Measurements from ENCODE around the gene DAND5. TPM values are rescaled to one million over a fixed set of nuclear protein-coding genes. Genes with fewer than 3 reads are reported as not detected.
A peak's percentile ranks its signal among the peaks of the same experiment; 100 is the strongest.

DAND5 gene
- total RNA-seq, 1 donor from 2014 or later, result 0.32 TPM

DNA sequence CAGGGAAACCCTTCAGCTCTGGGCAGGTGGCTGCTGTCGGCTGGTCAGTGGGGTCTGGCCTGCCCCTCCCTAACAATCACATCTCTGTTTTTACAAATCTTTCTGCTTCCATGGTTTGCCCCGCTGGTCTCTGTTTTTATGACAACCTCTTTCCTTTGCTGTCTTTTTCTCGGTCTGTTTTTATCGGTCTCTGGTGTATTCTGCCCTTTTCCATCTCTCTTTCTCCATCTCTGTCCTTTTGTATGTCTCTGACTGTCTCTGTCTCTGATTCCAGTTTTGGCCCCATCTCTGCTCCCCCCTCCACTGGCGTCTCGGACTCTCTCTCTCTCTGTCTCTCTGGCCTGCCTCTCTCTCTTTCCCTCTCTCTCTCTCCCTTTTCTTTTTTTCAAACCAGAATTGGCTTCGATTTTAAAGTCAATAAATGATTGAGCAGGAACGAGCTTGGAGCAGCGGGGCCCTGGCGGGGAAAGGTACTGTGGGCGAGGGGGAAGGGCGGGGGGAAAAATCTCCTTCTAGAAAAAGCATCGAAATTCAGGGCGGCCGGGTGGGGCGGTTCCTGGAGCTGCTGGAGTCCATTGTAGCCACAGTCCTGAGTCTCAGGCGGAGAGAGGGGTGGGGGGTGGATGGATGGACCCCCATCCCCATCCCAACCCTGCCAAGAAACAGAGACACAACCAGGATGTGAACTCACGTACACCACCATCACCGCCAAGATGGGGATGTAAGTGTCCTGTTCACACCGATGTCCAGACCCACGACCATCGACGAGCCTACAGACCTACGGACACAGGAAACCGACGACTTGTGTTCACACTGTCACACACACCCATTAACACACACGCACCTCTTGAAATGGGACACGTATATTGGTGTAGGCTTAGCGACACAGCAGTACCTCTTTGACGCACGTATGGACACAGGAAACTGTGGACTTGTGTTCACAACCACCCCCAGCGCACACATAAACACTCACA is 28.9 kb downstream of the DAND5 start:
- ATAC-seq, result no peak
- intact Hi-C loops (cut with DNase I), result no loop called here
- peak overlapping the region; percentile 89 for H3K27ac ChIP-seq
- DNase-seq, result no peak
- H3K36me3 ChIP-seq, result peaks cover 8% of the 10 kb centered on the region
- H3K4me1 ChIP-seq, result peaks cover 55% of the 10 kb centered on the region
- TF ChIP-seq CTCF (IDR thresholded peaks at IDR 0.05), result no peak
- H3K27me3 ChIP-seq (ENCODE audit: low read depth), result no peaks in the 10 kb centered on the region
- peak overlapping the region; percentile 83 for H3K4me3 ChIP-seq
- H3K9me3 ChIP-seq, result no peaks in the 10 kb centered on the region

DNA sequence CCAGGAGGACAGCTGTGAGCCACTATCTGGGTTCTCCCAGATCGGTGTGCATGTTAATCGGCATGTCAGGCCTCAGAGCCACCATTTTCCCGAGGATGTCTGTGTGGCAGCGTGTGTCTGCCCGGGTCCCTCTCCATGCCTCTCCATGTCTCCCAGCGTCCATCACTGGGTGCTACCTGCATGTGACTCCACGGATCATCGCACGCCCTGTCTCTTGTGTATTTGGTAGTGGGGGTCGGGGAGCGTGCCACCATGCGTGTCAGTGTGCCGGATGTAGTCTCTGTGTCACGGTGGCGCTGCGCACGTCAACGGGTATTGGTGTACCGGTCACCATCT is 31.8 kb downstream of the DAND5 start:
- Histone ChIP-seq H3K27ac (peak overlapping the region; percentile 83), H3K27me3 (ENCODE audit: low read depth) (no peaks in the 10 kb centered on the region), H3K9me3 (no peaks in the 10 kb centered on the region), H3K36me3 (peaks cover 8% of the 10 kb centered on the region), H3K4me1 (peaks cover 80% of the 10 kb centered on the region), H3K4me3 (no peak overlapping the region)
- no peak for TF ChIP-seq CTCF (IDR thresholded peaks at IDR 0.05)
- DNase-seq (no peak), ATAC-seq (no peak)
- intact Hi-C loops (cut with DNase I), result no loop called here

DNA sequence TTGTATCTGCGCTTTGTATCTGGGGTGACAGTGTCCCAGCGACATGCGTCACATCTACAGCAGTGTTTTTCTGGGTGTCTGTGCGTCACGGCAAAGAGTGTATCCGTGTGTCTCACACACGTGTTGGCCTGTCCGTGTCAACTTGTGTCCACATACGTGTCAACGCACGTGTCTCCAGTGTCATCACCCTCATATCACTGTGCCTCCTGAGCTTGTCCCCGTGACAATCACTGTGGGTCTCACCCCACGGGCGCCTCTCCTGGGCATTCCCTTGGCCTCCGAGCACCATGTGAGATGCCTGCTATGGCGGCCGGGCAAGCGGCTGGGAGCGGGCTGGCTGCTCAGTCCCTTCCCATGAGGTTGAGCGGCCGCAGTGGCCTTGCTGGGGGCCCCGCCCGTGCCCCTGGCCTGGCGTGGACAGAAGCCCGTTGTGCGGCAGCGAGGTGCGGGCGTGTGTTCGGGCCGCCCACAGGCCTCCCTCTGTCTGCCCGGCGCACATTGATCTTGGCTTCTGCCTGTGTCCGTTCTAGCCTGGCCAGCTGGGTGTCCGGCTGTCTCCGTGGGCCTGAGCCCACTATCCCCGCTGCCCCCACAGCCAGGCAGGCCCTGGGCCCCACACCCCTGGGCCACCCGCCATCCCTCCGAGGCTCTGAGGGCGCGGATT is 32.3 kb downstream of the DAND5 start:
- DNase-seq (no peak), ATAC-seq (peak; percentile 5 to 16)
- intact Hi-C loops (cut with DNase I), result no loop called here
- Histone ChIP-seq H3K4me3 (peak overlapping the region; percentile 41), H3K27ac (peak overlapping the region; percentile 83), H3K36me3 (peaks cover 8% of the 10 kb centered on the region), H3K9me3 (no peaks in the 10 kb centered on the region), H3K27me3 (ENCODE audit: low read depth) (no peaks in the 10 kb centered on the region), H3K4me1 (peaks cover 85% of the 10 kb centered on the region)
- TF ChIP-seq CTCF (IDR thresholded peaks at IDR 0.05), result no peak

- Histone ChIP-seq H3K9me3 (no peaks in the 10 kb centered on the region), H3K36me3 (peaks cover 8% of the 10 kb centered on the region), H3K4me1 (peaks cover 85% of the 10 kb centered on the region), H3K4me3 (peak overlapping the region; percentile 41), H3K27ac (peak overlapping the region; percentile 83), H3K27me3 (ENCODE audit: low read depth) (no peaks in the 10 kb centered on the region)
- intact Hi-C loops (cut with DNase I), result no loop called here
- no peak for DNase-seq
- peak; percentile 7 for TF ChIP-seq CTCF (IDR thresholded peaks at IDR 0.05)
- ATAC-seq, result peak; percentile 46 to 47
Observed at GRCh38 chr19:13002166-13002898, 33.0 kb downstream of the DAND5 start.

DNA sequence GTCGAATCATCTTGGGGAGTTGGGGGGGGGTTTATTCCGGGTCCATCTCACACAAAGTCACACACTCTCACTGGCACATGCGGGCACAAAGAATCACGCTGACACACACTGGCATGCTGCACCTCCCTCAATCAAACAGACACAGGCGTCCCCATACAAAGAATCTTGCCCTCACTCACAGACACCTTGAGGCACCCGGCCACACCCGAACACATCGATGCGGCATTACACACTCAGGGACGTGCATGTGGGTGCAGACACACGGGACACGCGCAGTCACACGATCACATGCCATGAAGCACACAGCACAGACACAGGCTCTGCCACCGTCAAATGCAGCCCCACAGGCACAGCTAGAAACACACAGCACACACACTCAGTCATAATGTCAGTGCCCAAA is 33.7 kb downstream of the DAND5 start:
- DNase-seq (no peak), ATAC-seq (no peak)
- H3K27me3 ChIP-seq (ENCODE audit: low read depth), result no peaks in the 10 kb centered on the region
- intact Hi-C loops (cut with DNase I), result no loop called here
- H3K9me3 ChIP-seq, result no peaks in the 10 kb centered on the region
- peaks cover 8% of the 10 kb centered on the region for H3K36me3 ChIP-seq
- H3K4me1 ChIP-seq, result peaks cover 85% of the 10 kb centered on the region
- TF ChIP-seq CTCF (IDR thresholded peaks at IDR 0.05), result no peak
- no peak overlapping the region for H3K4me3 ChIP-seq
- peak overlapping the region; percentile 83 for H3K27ac ChIP-seq

Data from lower lobe of right lung (tissue), 2 donors.